H1 (cell line): ENCODE results near the gene KCTD10. TPM values are rescaled to one million over a fixed set of nuclear protein-coding genes. Genes with fewer than 3 reads are reported as not detected.

Experiments
- BACH1 ChIP-seq: IDR thresholded peaks from 2 replicates; pipeline ENCODE4 v1.6.1; 2012; ENCODE audit warnings: low read length, improper control_type of control experiment
- CTBP2 ChIP-seq: IDR thresholded peaks from 2 replicates; pipeline ENCODE4 v1.7.0; 2011; ENCODE audit warnings: borderline replicate concordance, mild to moderate bottlenecking, moderate library complexity, mixed read lengths, low read length; ENCODE audit not compliant: insufficient read depth, insufficient read length
- EGR1 ChIP-seq: IDR thresholded peaks from 2 replicates; pipeline ENCODE4 v1.6.1; 2011; ENCODE audit warnings: low read depth, low read length, borderline replicate concordance
- KDM5A ChIP-seq: fragments of 200-600 bp; IDR thresholded peaks from 2 replicates; pipeline ENCODE4 v1.7.1; 2012; ENCODE audit warnings: mild to moderate bottlenecking, low read length, inconsistent platforms, mixed read lengths
- SAP30 ChIP-seq: fragments of 300-600 bp; sonication (generic); IDR thresholded peaks from 2 replicates; pipeline ENCODE4 v1.7.1; 2012; ENCODE audit warnings: low read length, moderate library complexity, mild to moderate bottlenecking, inconsistent platforms; ENCODE audit not compliant: insufficient read depth, insufficient replicate concordance
- SRF ChIP-seq: IDR thresholded peaks from 2 replicates; pipeline ENCODE4 v1.6.1; 2011; ENCODE audit warnings: mild to moderate bottlenecking, low read depth, low read length, moderate library complexity
- polyA plus RNA-seq, 7 experiments: library from polyadenylated mRNA; depleted of rRNA in 3 of 7; stranded (reverse) in 5 of 7; unstranded in 2 of 7; fragments of >200 nt in 5 of 7; fragments of 200-250 nt in 2 of 7; gene quantifications; 1 replicate in 5 of 7; 2 replicates in 1 of 7; 4 replicates in 1 of 7; pipeline versions ENCODE4 v1.2.1 to v1.2.3, GENCODE V29; 2011 to 2013; ENCODE audit warnings: missing spikeins in 2 of 7, mixed read lengths in 2 of 7
- total RNA-seq: library from RNA; stranded (reverse); fragmentation: NEBNext Ultra II Directional; extraction: Animal tissue kit (Norgen Biotek cat#: 25700); gene quantifications from 2 replicates; pipeline ENCODE4 v1.2.1, GENCODE V29; 2021
- TF ChIP-seq, protein P1 (sequence below): fragments of 300-600 bp; sonication (generic); IDR thresholded peaks from 2 replicates; pipeline ENCODE4 v1.7.1; 2012; ENCODE audit warnings: low read length, moderate library complexity, mild to moderate bottlenecking, inconsistent platforms; ENCODE audit not compliant: insufficient replicate concordance
- TF ChIP-seq, protein P2 (sequence below): IDR thresholded peaks from 2 replicates; pipeline ENCODE4 v1.6.1; 2012; ENCODE audit warnings: low read length, inconsistent platforms

The KCTD10 gene
- total and polyA plus RNA-seq, 2 of the 8 experiments (the other 6 are each of a cell fraction or from before 2014, with no cell fraction given), result 45.3 to 52.4 TPM

DNA sequence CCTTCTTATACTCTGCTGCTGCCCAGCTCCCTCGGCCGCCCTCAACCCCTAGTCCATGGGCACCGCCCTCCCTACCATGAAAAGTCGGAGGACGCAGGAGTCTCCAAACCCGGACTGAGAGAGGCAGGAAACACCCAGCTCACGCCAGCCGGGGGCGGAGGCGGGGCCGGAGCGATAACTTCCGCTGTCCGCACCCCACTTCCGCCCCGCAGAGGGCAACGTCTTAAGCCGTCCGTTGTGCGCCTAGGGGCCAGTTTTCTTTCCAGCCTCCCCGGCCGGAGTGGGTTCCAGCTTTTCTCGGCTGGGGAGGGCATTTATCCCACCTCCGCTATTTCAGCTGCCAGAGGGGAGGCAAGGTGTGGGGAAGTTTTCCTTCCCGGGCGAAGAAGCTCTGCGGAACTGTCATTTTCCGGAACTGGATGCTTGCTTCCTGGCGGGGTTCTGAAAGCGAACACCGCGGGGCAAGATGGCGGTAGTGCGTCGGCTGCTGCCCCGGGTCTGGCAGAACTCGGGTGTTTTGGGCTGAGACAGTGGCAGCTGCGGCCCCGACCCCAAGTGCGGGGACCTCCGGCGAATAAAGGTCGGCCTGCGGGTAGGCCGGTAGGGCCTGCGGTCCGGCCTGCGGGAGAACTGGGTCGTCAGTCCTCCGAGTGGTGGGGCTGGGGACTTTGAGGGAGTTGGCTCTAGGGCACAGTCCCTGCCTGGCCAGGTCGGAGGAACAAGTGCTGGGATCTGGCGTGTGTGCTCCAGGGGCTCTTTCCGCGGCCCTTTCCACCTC lies at the start of gene KCTD10, which contains the start of gene UBE3B (continued):
- TF ChIP-seq, protein P1, sequence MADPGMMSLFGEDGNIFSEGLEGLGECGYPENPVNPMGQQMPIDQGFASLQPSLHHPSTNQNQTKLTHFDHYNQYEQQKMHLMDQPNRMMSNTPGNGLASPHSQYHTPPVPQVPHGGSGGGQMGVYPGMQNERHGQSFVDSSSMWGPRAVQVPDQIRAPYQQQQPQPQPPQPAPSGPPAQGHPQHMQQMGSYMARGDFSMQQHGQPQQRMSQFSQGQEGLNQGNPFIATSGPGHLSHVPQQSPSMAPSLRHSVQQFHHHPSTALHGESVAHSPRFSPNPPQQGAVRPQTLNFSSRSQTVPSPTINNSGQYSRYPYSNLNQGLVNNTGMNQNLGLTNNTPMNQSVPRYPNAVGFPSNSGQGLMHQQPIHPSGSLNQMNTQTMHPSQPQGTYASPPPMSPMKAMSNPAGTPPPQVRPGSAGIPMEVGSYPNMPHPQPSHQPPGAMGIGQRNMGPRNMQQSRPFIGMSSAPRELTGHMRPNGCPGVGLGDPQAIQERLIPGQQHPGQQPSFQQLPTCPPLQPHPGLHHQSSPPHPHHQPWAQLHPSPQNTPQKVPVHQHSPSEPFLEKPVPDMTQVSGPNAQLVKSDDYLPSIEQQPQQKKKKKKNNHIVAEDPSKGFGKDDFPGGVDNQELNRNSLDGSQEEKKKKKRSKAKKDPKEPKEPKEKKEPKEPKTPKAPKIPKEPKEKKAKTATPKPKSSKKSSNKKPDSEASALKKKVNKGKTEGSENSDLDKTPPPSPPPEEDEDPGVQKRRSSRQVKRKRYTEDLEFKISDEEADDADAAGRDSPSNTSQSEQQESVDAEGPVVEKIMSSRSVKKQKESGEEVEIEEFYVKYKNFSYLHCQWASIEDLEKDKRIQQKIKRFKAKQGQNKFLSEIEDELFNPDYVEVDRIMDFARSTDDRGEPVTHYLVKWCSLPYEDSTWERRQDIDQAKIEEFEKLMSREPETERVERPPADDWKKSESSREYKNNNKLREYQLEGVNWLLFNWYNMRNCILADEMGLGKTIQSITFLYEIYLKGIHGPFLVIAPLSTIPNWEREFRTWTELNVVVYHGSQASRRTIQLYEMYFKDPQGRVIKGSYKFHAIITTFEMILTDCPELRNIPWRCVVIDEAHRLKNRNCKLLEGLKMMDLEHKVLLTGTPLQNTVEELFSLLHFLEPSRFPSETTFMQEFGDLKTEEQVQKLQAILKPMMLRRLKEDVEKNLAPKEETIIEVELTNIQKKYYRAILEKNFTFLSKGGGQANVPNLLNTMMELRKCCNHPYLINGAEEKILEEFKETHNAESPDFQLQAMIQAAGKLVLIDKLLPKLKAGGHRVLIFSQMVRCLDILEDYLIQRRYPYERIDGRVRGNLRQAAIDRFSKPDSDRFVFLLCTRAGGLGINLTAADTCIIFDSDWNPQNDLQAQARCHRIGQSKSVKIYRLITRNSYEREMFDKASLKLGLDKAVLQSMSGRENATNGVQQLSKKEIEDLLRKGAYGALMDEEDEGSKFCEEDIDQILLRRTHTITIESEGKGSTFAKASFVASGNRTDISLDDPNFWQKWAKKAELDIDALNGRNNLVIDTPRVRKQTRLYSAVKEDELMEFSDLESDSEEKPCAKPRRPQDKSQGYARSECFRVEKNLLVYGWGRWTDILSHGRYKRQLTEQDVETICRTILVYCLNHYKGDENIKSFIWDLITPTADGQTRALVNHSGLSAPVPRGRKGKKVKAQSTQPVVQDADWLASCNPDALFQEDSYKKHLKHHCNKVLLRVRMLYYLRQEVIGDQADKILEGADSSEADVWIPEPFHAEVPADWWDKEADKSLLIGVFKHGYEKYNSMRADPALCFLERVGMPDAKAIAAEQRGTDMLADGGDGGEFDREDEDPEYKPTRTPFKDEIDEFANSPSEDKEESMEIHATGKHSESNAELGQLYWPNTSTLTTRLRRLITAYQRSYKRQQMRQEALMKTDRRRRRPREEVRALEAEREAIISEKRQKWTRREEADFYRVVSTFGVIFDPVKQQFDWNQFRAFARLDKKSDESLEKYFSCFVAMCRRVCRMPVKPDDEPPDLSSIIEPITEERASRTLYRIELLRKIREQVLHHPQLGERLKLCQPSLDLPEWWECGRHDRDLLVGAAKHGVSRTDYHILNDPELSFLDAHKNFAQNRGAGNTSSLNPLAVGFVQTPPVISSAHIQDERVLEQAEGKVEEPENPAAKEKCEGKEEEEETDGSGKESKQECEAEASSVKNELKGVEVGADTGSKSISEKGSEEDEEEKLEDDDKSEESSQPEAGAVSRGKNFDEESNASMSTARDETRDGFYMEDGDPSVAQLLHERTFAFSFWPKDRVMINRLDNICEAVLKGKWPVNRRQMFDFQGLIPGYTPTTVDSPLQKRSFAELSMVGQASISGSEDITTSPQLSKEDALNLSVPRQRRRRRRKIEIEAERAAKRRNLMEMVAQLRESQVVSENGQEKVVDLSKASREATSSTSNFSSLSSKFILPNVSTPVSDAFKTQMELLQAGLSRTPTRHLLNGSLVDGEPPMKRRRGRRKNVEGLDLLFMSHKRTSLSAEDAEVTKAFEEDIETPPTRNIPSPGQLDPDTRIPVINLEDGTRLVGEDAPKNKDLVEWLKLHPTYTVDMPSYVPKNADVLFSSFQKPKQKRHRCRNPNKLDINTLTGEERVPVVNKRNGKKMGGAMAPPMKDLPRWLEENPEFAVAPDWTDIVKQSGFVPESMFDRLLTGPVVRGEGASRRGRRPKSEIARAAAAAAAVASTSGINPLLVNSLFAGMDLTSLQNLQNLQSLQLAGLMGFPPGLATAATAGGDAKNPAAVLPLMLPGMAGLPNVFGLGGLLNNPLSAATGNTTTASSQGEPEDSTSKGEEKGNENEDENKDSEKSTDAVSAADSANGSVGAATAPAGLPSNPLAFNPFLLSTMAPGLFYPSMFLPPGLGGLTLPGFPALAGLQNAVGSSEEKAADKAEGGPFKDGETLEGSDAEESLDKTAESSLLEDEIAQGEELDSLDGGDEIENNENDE, result no peak
- no peak for TF ChIP-seq SRF
- peak; percentile 100 for TF ChIP-seq KDM5A
- TF ChIP-seq, protein P2, sequence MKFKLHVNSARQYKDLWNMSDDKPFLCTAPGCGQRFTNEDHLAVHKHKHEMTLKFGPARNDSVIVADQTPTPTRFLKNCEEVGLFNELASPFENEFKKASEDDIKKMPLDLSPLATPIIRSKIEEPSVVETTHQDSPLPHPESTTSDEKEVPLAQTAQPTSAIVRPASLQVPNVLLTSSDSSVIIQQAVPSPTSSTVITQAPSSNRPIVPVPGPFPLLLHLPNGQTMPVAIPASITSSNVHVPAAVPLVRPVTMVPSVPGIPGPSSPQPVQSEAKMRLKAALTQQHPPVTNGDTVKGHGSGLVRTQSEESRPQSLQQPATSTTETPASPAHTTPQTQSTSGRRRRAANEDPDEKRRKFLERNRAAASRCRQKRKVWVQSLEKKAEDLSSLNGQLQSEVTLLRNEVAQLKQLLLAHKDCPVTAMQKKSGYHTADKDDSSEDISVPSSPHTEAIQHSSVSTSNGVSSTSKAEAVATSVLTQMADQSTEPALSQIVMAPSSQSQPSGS, result no peak; the same call in 1 of the 2 replicates
- no peak for TF ChIP-seq BACH1
- no peak for TF ChIP-seq SAP30
- no peak for TF ChIP-seq EGR1
- TF ChIP-seq CTBP2, result no peak
